ENCODE data around the gene HNRNPH3. TPM values are rescaled to one million over a fixed set of nuclear protein-coding genes. Genes with fewer than 3 reads are reported as not detected.

Gene HNRNPH3
- 10 to 100 TPM; 38.2 to 97.1 (median 62.8) TPM for total RNA-seq

GRCh38 chr10:68331455-68332258 lies at the start of gene HNRNPH3:
TSS of gene HNRNPH3 (plus strand) at chr10:68332064. CDS start at chr10:68337222, 5,158 bp downstream.
- peaks cover 33 to 57% (median 50%) of the 10 kb centered on the region in 4 donors for H3K4me1 ChIP-seq
- 0 to 1% methylated on average over 35 to 72 of the region's 73 CpGs for WGBS, 2 donors
- peak; percentile 94 to 98 for ATAC-seq (ENCODE audit: low FRiP score in 2 of 2)

GRCh38 chr10:68284062-68285001 lies 47.5 kb upstream of the HNRNPH3 start:
- Histone ChIP-seq H3K4me3 (no peak overlapping the region), H3K27ac (no peak overlapping the region), H3K27me3 (no peaks in the 10 kb centered on the region), H3K4me1 (no peaks in the 10 kb centered on the region), H3K36me3 (no peaks in the 10 kb centered on the region), H3K9me3 (no peaks in the 10 kb centered on the region)
- ATAC-seq (ENCODE audit: low FRiP score in 2 of 2) (peak in 1 of 2 donors; percentile 46), DNase-seq (no peak)
- WGBS, 2 donors, result 72 to 79% methylated on average over 9 of the region's 9 CpGs
- TF ChIP-seq POLR2A (IDR thresholded peaks at IDR 0.05) (no peak), CTCF (IDR thresholded peaks at IDR 0.05) (no peak), POLR2AphosphoS5 (IDR thresholded peaks at IDR 0.05) (no peak), EP300 (IDR thresholded peaks at IDR 0.05) (no peak)

More at GRCh38 chr10:68331455-68332258, at the start of gene HNRNPH3:
- Histone ChIP-seq H3K9me3 (no peaks in the 10 kb centered on the region), H3K27ac (peak within 1 kb of the TSS; percentile 98 to 100 (median 99)), H3K27me3 (no peaks in the 10 kb centered on the region), H3K4me3 (peak within 1 kb of the TSS; percentile 68 to 78 (median 73)), H3K36me3 (no peaks in the 10 kb centered on the region)
- peak; percentile 94 to 100 (median 98) for TF ChIP-seq POLR2A (IDR thresholded peaks at IDR 0.05)
- TF ChIP-seq CTCF (IDR thresholded peaks at IDR 0.05), result peak in 3 of 6 experiments; percentile 14 to 52 (median 24)
- peak in 1 of 4 donors; percentile 41 for TF ChIP-seq EP300 (IDR thresholded peaks at IDR 0.05)
- peak; percentile 99 to 100 for TF ChIP-seq POLR2AphosphoS5 (IDR thresholded peaks at IDR 0.05)
- peak; percentile 98 to 99 for DNase-seq

- DNase-seq, result no peak
- Histone ChIP-seq H3K27ac (no peak overlapping the region), H3K36me3 (no peaks in the 10 kb centered on the region), H3K4me1 (no peaks in the 10 kb centered on the region), H3K9me3 (no peaks in the 10 kb centered on the region), H3K27me3 (no peaks in the 10 kb centered on the region), H3K4me3 (no peak overlapping the region)
- ATAC-seq (ENCODE audit: low FRiP score in 2 of 2), result no peak
- no peak for TF ChIP-seq POLR2A (IDR thresholded peaks at IDR 0.05)
- TF ChIP-seq POLR2AphosphoS5 (IDR thresholded peaks at IDR 0.05), result no peak
- TF ChIP-seq CTCF (IDR thresholded peaks at IDR 0.05), result no peak
- TF ChIP-seq EP300 (IDR thresholded peaks at IDR 0.05), result no peak
- 87 to 93% methylated on average over 4 of the region's 4 CpGs for WGBS, 2 donors
Measured at GRCh38 chr10:68288717-68289116, 43.1 kb upstream of the HNRNPH3 start.

GRCh38 chr10:68290736-68291135 lies 41.1 kb upstream of the HNRNPH3 start:
- Histone ChIP-seq H3K36me3 (no peaks in the 10 kb centered on the region), H3K4me1 (no peaks in the 10 kb centered on the region), H3K4me3 (no peak overlapping the region), H3K27me3 (no peaks in the 10 kb centered on the region), H3K27ac (no peak overlapping the region), H3K9me3 (no peaks in the 10 kb centered on the region)
- ATAC-seq (ENCODE audit: low FRiP score in 2 of 2) (no peak), DNase-seq (no peak)
- TF ChIP-seq POLR2AphosphoS5 (IDR thresholded peaks at IDR 0.05) (no peak), POLR2A (IDR thresholded peaks at IDR 0.05) (no peak), EP300 (IDR thresholded peaks at IDR 0.05) (no peak), CTCF (IDR thresholded peaks at IDR 0.05) (no peak)
